NCI-H2107 (cell line): ENCODE measurements around the gene BABAM2.
"Not testable (repeated sequence)": the region's sequence is repeated elsewhere in the genome, so short reads cannot be mapped to it uniquely, and the experiment has no call there.

Experiments
- DNase-seq: peaks from one replicate; lab custom pipeline; 2025; lab: John Stamatoyannopoulos, UW

BABAM2 gene

DNA sequence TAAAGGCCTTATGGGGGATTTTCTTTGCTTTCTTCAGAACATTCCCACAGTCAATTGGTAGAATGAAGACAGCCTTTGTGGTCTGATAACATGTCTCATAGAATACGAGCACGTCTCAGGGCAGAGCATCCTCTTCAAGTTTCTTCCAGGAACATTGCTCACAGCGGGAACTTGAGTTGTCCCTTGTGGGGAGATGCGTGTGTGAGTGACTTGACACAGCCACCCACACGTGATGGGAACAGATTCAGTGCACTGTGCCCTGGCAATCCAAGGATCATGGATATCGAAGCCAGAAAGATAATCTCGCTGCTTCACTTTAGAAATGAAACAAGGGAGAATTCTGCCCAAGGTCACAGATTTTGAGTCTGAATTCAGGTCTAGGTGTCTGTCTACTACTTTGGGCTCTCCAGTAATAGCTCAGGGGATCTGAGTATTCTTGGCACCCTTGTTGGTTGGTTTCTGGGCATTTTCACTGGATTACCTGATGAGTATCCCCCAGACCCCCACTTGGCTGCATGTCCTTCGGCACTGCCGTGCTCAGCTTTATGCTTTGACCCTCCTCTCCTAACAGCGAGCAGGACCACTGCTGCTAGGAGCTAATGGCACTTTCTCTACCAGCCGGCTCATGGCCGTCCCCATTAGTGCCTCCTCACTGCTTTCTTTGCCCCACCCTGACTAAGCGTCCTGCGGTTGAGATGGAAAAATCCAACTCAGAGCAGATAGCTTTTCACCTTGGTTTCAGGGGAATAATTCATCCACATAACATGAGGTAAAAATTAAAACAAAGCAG is 426.2 kb downstream of the BABAM2 start:
- no peak for DNase-seq

DNA sequence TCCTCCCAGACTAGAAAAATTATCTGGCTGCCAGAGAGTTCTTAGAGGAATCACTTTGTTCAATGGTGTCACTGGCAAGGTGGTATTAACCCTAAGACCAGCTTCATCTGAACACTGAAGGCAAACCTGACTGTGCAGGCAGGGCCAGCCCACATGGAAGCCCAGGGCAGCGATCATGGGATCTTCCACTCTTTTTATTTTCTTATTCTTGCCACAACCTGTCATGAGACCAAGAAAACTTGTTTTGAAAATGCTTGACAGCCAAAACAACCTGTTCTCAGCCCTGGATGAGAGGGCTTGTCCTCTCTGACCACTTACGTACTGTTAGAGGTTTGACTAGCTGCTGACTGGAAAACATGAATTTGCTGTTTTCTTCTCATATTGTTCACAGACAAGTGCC is 426.9 kb downstream of the BABAM2 start:
- no peak for DNase-seq

DNA sequence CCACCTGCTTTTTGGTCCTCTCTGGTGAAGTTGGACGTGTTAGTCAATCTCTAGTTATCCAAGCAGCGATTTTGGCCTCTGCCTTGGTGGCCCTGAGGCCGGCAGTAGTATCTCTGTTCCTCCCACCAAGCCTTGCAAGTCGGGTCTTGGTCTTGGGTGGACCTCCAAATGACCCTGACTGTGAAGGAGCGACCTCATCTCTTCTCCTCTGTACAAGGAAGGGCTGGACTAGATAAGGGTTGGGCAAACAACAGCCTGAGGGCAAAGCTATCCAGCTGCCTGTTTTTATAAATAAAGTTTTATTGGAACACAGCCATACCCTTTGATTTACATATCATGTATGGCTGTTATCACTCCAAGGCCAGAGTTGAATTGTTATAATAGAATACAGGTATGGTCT is 427.5 kb downstream of the BABAM2 start:
- no peak for DNase-seq

DNA sequence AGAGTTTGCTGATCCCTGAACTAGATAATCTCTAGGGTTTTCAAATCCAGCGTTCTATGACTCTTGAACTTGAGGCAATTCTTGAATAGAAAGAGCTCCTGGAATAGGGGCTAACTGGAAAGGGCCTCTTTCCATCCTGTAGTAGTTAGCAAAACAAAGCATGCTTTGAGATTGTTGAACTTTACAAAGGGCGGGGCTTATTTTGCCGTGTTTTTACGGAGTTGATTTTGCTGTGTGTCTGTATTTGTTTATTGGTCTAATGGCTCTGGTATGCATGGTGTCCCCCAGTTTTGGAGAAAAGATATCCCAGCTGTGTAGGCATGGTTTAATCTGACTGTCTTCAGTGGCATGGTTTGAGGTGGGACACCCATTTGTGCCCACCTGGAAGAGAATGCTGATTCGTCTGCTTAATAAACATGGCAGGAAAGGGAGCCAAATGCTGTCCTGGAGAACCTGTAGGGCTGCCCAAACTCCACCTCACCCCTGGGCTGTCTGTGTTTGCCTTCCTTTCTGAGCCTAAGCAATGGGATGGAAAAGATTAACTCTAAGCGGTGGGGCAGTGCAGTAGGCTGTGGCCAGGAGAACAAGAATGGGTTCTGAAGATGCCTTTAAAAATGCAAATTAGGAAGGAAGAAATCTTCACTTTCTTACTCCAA is 428.1 kb downstream of the BABAM2 start:
- DNase-seq: no peak

DNA sequence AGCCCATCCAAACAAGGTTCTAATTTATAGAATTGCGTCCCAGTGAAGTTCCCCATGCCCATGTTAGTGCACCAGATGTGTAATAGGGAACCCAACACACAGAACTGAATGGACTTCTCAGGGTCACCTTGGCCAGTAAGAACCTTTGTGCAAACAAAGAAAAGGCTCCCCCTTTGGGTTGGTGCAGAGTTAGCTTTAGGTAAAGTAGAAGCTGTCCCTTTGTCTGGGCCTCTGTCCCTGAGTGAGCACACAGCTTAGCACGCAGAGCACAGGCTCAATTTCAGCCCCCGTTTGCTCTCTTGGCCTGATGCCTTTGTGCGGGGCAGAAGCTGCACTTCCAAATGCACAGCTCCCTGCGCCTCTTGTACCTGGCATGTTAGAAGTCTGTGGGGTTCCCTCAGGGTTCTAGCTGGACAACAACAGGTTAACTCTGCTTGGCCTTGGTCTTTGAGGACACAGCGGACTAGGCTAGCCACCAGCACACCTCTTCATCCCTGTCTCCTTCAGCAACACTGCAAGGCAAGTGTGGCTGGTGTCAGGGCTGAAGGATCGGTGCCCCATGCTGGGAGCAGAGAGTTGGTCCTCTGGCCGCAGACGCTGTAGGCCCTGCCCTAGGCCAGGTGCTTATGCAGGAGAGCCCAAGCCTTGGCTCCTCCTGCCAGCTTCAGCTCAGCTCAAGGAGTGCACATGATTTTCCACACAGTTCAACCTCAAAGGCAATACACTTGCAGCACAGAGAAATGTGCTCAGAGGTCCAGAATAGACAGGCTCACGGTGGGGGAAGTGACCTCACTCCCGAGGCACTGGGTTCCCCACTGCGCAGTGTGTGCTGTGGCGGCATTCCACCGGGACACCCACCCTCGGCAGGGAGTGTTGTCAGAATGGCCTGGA is 428.8 kb downstream of the BABAM2 start:
- no peak for DNase-seq

DNA sequence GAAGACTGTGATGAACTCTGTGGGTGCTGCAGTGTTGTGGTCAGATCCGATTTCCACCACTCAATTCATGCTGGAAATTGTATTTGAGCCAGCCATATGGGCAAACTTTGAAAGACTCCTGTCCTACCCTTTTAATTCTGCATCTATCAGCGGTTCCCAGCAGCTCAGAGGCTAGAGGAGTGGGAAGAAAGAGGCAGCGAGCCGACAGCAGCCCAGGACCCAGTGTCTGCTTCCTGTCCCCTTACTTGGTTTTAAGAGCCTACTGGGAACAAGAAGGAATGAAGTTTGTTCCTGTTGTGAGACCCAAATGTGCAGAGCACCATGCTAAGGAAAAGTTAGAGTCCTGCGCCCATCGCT is 429.5 kb downstream of the BABAM2 start:
- no peak for DNase-seq

DNA sequence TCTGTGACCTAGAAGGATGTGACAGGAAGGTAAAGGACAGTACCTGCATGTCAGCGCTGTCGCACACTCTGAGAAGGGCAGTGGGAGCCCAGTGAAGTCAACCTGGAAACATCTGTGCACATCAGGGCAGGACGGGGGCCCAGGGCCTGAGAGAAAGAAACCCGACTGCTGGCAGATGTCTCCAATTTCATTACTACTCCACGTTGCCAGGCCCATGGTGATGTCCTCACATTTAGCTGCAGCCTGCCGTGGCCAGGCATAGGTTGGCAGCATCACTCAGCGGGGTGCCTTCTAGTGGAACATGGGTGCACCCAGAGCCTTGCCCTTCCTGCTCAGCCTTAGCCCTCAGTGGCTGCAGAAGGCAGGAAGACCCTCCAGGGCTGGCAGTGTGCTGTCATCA is 429.8 kb downstream of the BABAM2 start:
- no peak for DNase-seq

DNA sequence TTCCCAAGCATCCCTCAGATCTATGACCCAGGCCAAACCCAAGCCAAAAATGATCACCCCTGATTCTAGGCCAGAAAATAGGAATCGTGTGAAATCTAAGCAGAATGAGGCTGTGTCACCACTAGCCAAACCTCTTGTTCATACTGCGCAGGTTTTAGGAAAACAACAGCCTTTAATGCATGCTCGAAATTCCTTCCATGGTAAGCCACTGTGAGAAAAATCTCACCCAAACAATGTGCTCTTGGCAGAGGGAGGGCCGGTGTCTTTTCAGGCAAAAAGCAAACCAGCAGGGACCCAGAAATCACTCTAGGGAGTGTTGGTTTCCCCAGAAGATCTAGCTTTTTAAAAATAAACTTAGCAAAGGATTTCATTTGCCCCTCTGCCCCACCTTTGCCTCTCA is 430.9 kb downstream of the BABAM2 start:
- DNase-seq: no peak

DNA sequence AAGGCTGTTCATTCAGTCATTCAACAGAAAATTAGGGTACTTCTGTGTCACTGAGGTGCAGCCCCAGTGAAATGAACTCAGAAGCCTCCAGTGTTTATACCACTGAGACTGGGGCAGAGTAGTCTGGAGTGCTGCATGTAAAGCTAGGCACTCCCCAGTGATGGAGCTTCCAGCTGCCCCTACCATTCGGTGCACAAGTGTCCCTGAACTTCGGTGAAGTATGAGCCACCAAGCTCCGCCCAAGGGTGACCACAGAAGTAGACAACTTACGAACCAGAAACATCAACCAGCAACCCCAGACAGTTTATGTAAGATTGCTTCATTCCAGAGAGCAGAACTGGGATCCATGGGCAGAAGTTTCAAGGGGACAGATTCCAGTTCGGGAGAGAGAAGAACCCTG is 431.5 kb downstream of the BABAM2 start:
- DNase-seq: no peak

DNA sequence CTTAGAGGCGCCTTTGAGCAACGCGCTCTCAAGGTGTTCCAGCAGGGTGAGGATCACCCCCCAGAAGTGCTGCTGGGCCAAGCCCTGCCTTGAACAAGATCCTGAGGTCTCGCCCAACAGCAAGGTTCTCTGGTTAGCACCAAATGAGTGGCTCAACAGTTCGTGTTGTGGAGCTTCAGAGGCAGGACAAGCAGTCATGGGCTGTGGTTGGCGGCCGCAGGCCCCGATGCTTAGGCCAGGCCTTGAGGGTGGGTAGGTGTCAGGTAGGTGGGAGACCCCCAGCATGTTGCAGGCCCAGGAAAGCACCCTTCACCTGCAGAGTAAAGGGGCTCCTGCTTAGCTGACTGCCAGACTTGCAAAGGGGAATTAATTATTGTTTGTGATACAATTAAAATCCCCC is 431.9 kb downstream of the BABAM2 start:
- no peak for DNase-seq

DNA sequence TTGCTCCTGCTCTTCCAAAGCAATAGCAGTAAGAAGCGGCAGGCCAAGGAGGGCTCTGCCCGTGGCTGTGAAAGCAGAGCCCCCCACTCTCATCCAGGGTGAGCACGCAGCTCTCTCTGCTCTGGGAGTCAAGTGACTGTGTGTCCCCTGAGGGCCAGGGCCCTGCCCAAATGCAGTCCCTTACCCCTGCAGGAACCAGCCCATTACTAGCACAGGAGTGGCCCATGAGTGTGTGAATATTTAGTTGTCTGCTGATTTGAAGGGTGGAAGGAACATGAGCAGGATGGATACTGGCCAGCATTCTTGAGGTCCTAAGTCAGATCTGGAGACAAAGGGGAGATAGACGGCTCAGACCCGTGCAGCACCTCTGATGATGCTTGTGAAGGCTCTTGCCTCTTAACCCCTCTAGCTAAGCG is 432.5 kb downstream of the BABAM2 start:
- no peak for DNase-seq

DNA sequence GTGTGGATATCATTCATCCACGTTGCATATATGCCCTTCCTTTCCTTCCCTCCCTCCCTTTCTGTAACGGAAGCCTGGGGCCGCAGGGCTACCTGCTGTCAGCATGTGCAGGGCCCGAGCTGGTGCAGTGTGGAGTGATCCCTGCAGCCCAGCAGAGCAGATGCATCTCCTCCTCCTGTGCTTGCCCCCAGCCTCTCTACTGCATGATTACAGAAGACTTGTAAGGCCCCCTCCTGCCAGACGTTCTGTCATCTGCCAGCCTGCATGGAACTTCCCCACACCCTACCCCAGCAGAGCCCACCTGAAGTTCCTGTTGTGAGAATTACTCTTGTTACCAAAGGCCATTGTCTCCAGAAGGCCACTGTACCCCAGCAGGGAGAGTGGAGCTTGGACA is 434.6 kb downstream of the BABAM2 start:
- DNase-seq: no peak

DNA sequence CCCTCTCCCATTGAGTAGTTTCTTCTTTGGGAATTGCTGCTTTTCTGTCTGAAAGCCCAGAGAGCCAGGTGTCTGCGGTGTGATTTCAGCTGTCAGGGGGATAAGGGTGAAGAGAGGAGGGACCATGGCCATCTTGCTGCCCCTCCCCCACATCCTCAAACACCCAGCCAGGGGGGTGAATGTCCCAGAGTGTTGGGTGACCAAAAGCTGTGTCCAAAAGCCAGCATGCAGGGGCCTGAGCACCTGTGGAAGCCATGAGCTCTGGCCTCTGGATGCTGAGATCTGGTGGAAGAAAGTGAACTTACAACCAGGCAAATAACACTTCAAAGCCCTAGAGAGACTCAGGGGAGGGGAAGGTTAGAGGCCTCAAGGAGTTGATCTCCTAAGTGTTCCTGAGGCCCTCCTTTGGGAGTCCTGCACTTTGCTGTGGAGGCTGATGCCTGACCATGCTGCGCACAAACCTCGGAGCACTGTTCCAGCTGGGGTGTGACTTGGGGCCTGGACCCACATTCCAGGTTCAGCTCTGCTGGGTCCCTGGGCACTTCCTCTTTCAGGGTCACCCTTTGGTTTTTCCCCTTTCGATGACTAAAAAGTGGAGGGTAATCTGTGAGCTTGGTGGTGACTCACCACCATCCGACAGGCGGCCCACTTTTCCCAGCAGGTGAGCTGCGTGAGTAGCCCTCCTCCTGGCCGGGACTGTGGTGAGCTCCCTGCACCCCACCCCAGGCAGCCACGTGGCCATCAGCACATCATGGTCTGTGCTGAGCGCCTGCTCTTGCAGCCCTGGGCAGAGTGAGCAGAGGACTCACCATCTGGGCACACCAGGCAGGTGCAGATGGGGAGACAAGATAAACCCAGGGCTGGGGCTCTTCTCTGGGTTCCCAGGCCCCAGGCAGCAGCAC is 435.3 kb downstream of the BABAM2 start:
- no peak for DNase-seq

DNA sequence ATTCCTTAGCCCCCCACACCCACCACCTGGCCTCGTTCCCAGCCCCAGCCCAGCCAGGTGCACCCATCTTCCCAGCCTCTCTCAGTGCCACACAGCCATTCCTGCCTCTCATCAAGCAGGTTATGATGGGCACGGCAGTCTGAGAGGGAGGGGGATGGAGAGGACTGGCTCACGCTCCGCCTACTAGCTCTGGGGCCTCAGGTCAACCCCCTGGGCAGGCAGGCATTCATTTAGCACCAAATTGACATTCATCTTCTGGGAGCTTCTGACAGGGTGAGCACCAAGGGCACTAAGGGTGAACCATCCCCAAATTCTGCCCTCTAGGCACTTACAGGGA is 435.9 kb downstream of the BABAM2 start:
- DNase-seq: no peak

DNA sequence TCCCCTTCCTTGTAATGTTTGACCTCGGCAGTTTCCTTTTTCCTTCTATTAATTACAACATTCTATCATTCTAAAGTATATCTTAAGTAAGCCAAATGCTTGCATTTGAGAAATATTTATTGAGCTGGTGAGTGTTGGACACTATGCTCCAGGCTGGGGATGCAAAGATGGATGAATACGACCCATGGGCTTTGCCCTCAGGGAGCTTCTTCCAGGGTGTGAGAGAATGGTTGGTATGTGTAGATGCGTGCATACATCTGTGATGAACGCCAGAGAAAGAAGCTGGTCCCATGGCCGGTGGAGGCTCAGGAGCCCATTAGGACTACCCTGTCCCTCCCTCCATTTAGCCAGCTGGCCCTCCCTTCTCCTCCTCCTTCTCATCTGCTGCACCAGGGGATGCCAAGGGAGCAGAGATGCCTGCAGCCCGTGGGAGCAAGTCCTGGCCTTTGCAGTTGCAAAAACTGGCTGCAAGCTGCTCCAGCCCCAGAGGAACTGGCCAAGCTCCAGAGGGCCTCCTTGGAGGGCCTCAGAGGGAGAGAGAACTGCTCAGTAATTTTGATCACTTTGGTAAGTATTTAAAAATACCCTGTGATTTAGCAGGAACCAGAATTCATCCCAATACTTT is 436.5 kb downstream of the BABAM2 start:
- no peak for DNase-seq

DNA sequence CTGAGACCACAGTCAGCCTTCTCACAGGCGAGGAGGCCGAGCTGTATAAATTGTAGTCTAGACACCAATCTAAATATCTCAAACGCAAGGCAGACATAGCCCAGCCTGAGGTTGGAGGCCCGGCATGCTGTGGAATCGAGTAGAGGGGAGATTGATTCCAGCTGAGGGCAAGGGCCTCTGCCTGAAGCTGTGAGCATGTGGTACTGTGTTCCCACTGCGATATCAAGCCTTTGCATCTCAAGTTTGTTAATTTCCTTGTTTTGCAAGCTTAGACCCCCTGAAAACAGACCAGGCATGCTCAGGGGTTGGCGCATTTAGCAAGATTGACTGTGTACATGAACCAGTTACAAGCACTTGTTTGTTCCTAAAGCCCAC is 437.0 kb downstream of the BABAM2 start:
- DNase-seq: no peak

DNA sequence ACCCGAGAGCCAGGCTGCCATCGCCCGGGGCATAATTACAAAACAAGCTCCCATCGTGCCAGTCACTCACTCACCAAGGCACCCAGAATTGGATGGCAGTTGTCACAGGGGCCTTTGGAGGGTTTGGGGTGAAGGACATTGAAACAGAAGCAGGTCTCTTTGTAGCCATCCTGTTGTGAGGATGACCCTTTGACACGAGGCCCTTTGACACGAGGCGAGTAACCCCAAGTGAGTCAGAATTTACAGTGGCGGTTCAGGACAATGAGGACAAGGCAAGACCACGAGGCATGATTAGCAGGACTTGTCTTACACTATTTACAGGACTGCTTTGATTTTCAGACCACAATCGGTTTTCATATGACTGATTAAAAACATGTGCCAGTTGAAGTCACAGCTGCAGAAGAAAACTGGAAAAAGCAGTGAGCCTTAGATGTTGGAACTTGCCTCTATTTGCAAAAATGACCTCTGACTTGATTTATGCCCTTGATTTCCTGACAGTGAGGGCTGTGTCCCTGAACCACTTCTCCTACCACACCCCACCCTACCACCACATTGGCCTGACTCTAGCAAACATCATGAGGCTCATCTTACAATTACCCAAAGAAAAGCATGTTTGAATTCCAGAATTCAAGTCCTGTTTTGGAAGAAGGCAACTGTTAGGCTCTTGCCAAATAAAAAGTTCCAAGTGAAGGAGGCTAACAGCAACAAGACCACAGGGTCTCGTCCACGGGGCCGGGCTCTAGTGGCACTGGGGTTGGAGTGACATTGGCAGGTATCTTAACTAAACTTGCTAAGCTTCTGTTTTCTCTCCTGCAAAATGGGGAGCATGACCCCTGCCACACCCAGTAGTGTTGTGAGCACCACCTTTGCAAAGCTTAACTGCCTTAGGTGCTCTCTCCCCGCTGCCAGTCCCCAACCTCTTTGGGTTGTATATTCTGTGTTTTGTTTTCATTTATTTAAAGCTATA is 437.7 kb downstream of the BABAM2 start:
- no peak for DNase-seq

DNA sequence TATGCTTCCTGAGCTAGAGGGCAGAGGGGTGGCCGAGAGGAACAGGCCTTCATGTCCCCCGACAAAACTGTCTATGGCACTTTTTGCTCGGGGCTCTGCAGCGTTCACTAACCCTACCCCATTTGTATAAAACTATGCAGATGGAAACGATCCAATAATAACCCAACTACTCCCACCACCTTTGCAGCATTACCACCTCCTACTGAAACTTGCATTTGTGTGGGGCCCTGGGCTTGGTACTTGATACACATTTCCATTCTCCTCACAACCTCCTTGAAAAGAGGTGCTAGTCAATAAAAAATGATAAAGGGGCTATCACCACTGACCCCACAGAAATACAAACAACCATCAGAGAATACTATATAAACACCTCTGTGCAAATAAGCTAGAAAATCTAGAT is 438.7 kb downstream of the BABAM2 start:
- DNase-seq: no peak

DNA sequence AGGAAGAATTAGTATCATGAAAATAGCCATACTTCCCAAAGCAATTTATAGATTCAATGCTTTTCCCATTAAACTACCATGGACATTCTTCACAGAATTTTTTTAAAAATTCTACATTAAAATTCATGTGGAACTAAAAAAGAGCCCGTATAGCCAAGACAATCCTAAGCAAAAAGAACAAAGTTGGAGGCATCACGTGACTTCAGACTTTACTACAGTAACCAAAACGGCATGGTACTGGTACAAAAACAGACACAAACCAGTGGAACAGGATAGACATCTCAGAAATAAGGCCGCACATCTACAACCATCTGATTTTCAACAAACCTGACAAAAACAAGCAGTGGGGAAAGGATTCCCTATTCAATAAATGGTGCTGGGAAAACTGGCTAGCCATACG is 440.2 kb downstream of the BABAM2 start:
- DNase-seq: not testable (repeated sequence)

DNA sequence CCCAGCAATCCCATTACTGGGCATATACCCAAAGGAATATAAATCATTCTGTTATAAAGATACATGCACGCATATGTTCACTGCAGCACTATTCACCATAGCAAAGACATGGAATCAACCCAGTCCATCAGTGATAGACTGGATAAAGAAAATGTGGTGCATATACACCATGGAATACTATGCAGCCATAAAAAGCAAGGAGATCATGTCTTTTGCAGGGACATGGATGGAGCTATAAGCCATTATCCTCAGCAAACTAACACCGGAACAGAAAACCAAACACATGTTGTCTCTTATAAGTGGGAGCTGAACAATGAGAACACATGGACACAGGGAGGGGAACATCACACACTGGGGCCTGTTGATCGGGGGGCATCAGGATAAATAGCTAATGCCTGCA is 441.3 kb downstream of the BABAM2 start:
- not testable (repeated sequence) for DNase-seq
